Heart left ventricle (tissue), 13 donors: ENCODE results near the gene PDE11A.

ENCODE experiments used
- CTCF ChIP-seq, 12 donors: fragments of 200-600 bp; sonication (generic) in 4 of 12; IDR thresholded peaks; one replicate each; pipeline versions ENCODE4 v1.5.0 to v1.8.0; 2018 to 2022; ENCODE audit warnings: antibody characterized with exemption in 12 of 12, mild to moderate bottlenecking in 5 of 12
- POLR2A ChIP-seq, 2 donors: fragments of 450-650 bp; IDR thresholded peaks; one replicate each; pipeline ENCODE4 v1.6.1; 2017; ENCODE audit warnings: antibody characterized with exemption in 2 of 2, mild to moderate bottlenecking in 2 of 2, moderate library complexity in 2 of 2
- donor health status: ischemic (EF 13 %, LVEDD 7.1; RV severe dilation, severe dysfunction).
- donor health status: DM: no; HTN: yes; CAD: no.
- donor health status: DM: no; HTN: no; CAD: no.
- donor health status: ischemic (EF 25% LVEDD 6.9; RV normal size, moderate dysfunction).
- donor health status: ischemic (EF 25% LVEDD 5.7; RV mildly dilated, moderate dysfunction).
- donor health status: ischemic (EF 35%, LVEDD 5.7; RV mildly dilated, moderate dysfunction).
- donor health status: nonischemic (EF 11% LVEDD 7.7; RV severe dilation, severe dysfunction).
- donor health status: DM: yes; HTN: yes; CAD: no.
- donor health status: PGD.
- donor health status: ischemic (EF 29% LVEDD 5.4; RV normal size, mild dysfunction).
- donor health status: nonischemic (EF 23%, LVEDD 6.1; RV moderate dilation, normal function).

DNA sequence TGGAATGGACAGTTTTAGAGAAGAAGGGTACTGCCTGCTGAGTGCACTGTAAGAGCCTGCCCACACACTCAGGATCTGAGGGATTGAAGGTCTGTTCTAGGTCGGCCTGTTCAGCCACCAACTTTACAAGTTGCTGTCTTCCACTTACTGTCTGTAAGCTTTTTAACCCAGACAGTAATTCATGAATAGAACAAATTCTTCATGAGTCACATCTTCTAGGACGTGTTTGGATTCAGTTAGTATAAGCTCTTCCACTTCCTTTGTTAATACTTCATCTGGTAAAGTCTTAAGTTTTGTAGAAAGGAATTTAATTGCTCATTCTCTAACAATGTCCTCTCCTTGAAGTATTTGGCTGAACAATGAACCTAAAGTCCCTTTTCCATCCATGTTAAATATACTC lies 74.6 kb downstream of the PDE11A start:
- TF ChIP-seq CTCF (IDR thresholded peaks at IDR 0.05) (no peak), POLR2A (IDR thresholded peaks at IDR 0.05) (no peak)
